Erythroblast (primary cell): ENCODE measurements around the gene ACAP3.

Experiments used
- GATA1 ChIP-seq: IDR thresholded peaks from 2 replicates; pipeline ENCODE4 v1.6.1; 2011; ENCODE audit warnings: low read depth, mild to moderate bottlenecking, control low read depth, low read length, moderate library complexity
- POLR2A ChIP-seq: IDR thresholded peaks from 2 replicates; pipeline ENCODE4 v1.6.1; 2011; ENCODE audit warnings: mild to moderate bottlenecking, low read length

- no peak for TF ChIP-seq POLR2A
- no peak for TF ChIP-seq GATA1
Measured at GRCh38 chr1:1296070-1297061, 11.4 kb downstream of the ACAP3 start.
